Endothelial cell (in vitro differentiated cells): ENCODE data around the gene GPR4. TPM values are rescaled to one million over a fixed set of nuclear protein-coding genes. Genes with fewer than 3 reads are reported as not detected.

ENCODE experiments used
- DNase-seq: peaks from one replicate; pipeline ENCODE4 v3.0.0; 2021; ENCODE audit warnings: low spot score
- H3K27ac Mint-ChIP-seq: one replicate; pipeline ENCODE4 v1.8.0; 2021; ENCODE audit warnings: mixed read lengths, inconsistent platforms; ENCODE audit not compliant: unreplicated experiment
- H3K27me3 Mint-ChIP-seq: one replicate; pipeline ENCODE4 v1.8.0; 2021; ENCODE audit warnings: mild to moderate bottlenecking, moderate library complexity, mixed read lengths, inconsistent platforms; ENCODE audit not compliant: unreplicated experiment
- H3K36me3 Mint-ChIP-seq: one replicate; pipeline ENCODE4 v1.8.0; 2021; ENCODE audit warnings: mild to moderate bottlenecking, low read depth, mixed read lengths, inconsistent platforms; ENCODE audit not compliant: unreplicated experiment
- H3K4me1 Mint-ChIP-seq: one replicate; pipeline ENCODE4 v1.8.0; 2021; ENCODE audit warnings: mild to moderate bottlenecking, mixed read lengths, inconsistent platforms; ENCODE audit not compliant: unreplicated experiment
- H3K4me3 Mint-ChIP-seq: one replicate; pipeline ENCODE4 v1.8.0; 2021; ENCODE audit warnings: mild to moderate bottlenecking, mixed read lengths, inconsistent platforms; ENCODE audit not compliant: unreplicated experiment
- H3K9me3 Mint-ChIP-seq: one replicate; pipeline ENCODE4 v1.8.0; 2021; ENCODE audit warnings: mixed read lengths, inconsistent platforms; ENCODE audit not compliant: unreplicated experiment
- total RNA-seq: library from RNA; stranded (reverse); fragmentation: NEBNext Ultra II Directional; extraction: Animal tissue kit (Norgen Biotek cat#: 25700); gene quantifications from one replicate; pipeline ENCODE4 v1.2.1, GENCODE V29; 2021; ENCODE audit not compliant: unreplicated experiment
- TF ChIP-seq, protein P1 (sequence below): fragments of 200-600 bp; sonication (generic); IDR thresholded peaks from one replicate; pipeline ENCODE4 v1.5.0; 2021; ENCODE audit warnings: antibody characterized with exemption; ENCODE audit not compliant: unreplicated experiment

GPR4 gene
- total RNA-seq, 1 donor from 2014 or later, result 13.5 TPM

DNA sequence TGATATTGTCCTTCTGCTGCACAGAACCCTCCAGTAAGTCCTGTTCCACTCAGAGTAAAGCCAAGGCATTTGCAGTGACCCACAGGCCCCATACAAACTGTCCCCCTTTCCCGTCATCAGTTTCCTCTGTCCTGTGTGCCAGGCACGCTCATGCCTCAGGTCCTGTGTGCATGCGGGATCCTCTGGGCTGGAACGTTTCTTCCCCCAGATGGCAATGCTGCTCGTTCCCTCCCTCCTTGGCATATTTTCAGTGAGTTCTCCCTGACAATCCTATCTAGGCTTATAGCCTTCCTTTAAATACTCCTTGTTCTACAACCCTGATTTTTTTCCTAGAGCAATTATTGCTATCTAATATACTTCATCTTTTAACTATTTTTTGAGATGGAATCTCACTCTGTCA lies 23.2 kb downstream of the GPR4 start:
- H3K4me3 Mint-ChIP-seq, result no peak overlapping the region
- H3K27ac Mint-ChIP-seq, result no peak overlapping the region
- H3K36me3 Mint-ChIP-seq, result peaks cover 7% of the 10 kb centered on the region
- no peak for DNase-seq
- H3K27me3 Mint-ChIP-seq, result peaks cover 1% of the 10 kb centered on the region
- H3K9me3 Mint-ChIP-seq, result no peaks in the 10 kb centered on the region
- peaks cover 11% of the 10 kb centered on the region for H3K4me1 Mint-ChIP-seq
- TF ChIP-seq, protein P1, sequence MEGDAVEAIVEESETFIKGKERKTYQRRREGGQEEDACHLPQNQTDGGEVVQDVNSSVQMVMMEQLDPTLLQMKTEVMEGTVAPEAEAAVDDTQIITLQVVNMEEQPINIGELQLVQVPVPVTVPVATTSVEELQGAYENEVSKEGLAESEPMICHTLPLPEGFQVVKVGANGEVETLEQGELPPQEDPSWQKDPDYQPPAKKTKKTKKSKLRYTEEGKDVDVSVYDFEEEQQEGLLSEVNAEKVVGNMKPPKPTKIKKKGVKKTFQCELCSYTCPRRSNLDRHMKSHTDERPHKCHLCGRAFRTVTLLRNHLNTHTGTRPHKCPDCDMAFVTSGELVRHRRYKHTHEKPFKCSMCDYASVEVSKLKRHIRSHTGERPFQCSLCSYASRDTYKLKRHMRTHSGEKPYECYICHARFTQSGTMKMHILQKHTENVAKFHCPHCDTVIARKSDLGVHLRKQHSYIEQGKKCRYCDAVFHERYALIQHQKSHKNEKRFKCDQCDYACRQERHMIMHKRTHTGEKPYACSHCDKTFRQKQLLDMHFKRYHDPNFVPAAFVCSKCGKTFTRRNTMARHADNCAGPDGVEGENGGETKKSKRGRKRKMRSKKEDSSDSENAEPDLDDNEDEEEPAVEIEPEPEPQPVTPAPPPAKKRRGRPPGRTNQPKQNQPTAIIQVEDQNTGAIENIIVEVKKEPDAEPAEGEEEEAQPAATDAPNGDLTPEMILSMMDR, result no peak

DNA sequence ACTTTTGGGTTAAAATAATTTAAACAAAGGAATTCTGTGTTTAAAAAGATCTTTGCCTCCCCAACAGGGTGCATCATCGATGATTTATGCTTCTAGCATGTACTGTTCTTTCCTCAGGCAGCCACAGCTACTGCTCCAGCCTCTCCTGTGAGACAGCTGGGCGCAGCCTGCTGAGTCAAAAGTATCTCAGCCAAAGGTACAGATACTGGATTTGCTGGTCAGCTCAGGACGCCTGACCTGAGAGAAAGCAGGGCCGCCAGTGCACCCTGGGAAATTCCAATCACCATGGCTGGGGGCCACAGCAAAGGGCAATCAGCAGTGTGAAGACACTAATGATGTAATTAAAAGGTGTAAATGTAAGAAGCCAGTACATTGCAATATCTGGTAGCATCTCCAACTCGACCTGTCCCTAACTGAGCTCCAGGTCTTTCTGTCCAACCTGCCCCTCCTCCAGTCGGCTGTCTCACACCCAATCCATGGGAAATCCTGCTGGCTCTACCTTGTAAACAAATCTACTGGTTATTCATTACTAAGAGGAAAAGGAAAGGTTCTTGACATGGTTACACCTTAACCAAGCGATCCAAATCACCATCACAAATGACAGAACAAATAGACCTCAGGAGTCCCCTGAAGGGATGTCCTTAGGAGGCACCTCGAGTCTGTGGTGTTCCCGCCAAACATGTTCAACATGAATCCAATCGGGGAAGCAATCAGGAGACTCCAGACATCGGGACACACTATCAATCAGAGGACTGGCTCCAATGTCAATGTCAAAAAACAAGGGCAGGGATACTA lies 24.7 kb downstream of the GPR4 start:
- H3K27me3 Mint-ChIP-seq, result peaks cover 1% of the 10 kb centered on the region
- H3K4me1 Mint-ChIP-seq, result peaks cover 5% of the 10 kb centered on the region
- peak overlapping the region; percentile 8 for H3K27ac Mint-ChIP-seq
- DNase-seq, result no peak
- peaks cover 4% of the 10 kb centered on the region for H3K36me3 Mint-ChIP-seq
- TF ChIP-seq, protein P1, result no peak
- no peaks in the 10 kb centered on the region for H3K9me3 Mint-ChIP-seq
- no peak overlapping the region for H3K4me3 Mint-ChIP-seq

DNA sequence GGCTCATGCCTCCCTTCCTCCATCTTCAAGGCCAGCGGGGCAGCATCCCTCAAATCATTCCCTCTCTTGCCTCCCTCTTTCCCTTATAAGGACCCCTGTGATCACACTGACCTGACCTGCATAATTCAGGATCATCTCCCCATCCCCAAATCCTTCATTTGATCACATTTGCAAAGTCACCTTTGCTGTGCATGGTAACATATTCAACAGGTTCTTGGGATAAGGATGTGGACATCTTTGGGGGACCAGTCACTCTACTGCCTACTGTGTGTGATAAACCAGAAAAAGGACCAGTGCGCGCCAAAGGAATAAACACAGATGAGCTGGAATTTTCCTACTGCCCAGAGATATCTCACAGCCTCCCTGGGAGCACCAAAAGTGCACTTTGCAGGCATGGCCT lies 25.3 kb downstream of the GPR4 start:
- H3K4me3 Mint-ChIP-seq, result no peak overlapping the region
- TF ChIP-seq, protein P1, result no peak
- H3K9me3 Mint-ChIP-seq, result no peaks in the 10 kb centered on the region
- H3K27me3 Mint-ChIP-seq, result peaks cover 1% of the 10 kb centered on the region
- H3K27ac Mint-ChIP-seq, result no peak overlapping the region
- DNase-seq, result no peak
- H3K36me3 Mint-ChIP-seq, result peaks cover 3% of the 10 kb centered on the region
- H3K4me1 Mint-ChIP-seq, result peaks cover 4% of the 10 kb centered on the region

DNA sequence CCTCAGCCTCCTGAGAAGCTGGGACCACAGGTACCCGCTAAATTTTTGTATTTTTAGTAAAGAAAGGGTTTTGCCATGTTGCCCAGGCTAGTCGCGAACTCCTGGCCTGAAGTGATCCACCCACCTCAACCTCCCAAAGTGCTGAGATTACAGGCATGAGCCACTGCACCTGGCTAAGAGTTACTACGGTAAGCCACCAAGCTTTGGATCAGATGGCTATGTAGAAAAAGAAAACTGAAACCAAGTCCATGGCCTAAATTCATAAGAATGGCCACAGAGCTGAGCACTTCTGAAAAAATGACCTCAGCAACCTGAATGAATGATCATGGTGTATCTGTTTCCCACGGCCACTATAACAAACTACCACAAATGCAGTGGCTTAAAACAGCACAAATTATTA lies 26.8 kb downstream of the GPR4 start:
- H3K9me3 Mint-ChIP-seq, result no peaks in the 10 kb centered on the region
- no peak overlapping the region for H3K4me3 Mint-ChIP-seq
- no peak for DNase-seq
- peaks cover 1% of the 10 kb centered on the region for H3K27me3 Mint-ChIP-seq
- no peak overlapping the region for H3K27ac Mint-ChIP-seq
- TF ChIP-seq, protein P1, result no peak
- peaks cover 4% of the 10 kb centered on the region for H3K4me1 Mint-ChIP-seq
- no peaks in the 10 kb centered on the region for H3K36me3 Mint-ChIP-seq

DNA sequence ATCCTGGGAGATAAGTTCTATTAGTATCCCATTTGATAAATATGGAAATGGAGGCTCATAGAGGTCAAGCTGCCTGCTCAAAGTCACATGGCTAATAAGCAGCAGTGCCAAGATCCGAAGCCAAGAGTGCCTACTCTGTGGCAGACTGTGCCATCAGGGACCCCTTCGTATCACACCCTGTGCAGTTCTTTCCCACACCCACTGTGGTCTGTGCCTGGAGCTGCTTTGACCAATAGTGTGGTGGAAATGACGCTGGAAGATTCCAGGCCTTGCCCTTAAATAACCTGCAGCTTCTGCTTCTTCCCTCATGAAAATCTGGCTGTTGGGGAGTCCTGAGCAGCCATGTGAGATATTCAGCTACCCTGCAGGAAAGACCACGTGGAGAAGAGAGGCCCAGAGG lies 27.5 kb downstream of the GPR4 start:
- peaks cover 3% of the 10 kb centered on the region for H3K36me3 Mint-ChIP-seq
- no peaks in the 10 kb centered on the region for H3K9me3 Mint-ChIP-seq
- no peak overlapping the region for H3K27ac Mint-ChIP-seq
- no peak overlapping the region for H3K4me3 Mint-ChIP-seq
- TF ChIP-seq, protein P1, result no peak
- H3K27me3 Mint-ChIP-seq, result peaks cover 1% of the 10 kb centered on the region
- no peak for DNase-seq
- H3K4me1 Mint-ChIP-seq, result peaks cover 6% of the 10 kb centered on the region
